ENCODE measurements around the gene GMDS. TPM values are rescaled to one million over a fixed set of nuclear protein-coding genes. Genes with fewer than 3 reads are reported as not detected.

GMDS gene
- total RNA-seq: 9.7 and 12.2 TPM in 2 replicates

DNA sequence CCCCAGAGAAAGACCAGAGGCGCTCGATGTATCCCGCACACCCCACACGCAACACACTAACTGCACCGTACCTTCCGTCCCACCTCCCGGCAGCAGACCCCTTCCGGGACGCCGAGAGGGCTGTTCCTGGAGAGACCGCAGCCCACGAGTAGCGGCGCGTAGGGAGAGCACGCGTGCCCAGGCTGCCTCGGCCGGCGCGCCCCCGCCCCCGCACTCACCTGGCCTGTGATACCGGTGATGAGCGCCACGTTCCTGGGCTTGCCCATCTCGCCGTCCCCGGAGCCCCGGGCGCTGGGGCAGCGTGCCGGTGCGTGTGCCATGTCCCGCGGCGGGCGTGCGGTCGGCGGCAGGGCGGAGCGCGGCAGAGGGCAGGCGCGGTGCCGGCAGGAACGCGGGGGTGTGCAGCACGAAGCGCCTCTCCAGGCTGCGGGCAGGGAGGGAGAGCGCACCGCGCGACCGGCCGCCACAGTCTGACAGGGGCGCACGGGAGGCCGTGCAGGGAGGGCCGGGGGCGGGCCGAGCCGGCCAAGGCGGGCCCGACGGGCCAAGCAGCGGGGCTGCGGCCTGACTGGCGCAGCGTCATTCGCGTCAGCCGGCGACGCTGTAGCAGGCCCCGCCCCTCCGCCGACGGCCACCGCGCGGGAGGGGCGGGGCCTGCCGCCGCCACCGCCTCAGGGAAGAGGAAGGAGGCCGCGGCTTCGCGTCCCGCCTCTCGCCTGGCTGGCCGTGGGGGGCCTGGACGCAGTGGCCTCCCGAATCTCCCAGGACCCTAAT is at the start of gene GMDS:
GMDS (minus strand) TSS at position 503 of the 774 bp plus-strand sequence.

DNA sequence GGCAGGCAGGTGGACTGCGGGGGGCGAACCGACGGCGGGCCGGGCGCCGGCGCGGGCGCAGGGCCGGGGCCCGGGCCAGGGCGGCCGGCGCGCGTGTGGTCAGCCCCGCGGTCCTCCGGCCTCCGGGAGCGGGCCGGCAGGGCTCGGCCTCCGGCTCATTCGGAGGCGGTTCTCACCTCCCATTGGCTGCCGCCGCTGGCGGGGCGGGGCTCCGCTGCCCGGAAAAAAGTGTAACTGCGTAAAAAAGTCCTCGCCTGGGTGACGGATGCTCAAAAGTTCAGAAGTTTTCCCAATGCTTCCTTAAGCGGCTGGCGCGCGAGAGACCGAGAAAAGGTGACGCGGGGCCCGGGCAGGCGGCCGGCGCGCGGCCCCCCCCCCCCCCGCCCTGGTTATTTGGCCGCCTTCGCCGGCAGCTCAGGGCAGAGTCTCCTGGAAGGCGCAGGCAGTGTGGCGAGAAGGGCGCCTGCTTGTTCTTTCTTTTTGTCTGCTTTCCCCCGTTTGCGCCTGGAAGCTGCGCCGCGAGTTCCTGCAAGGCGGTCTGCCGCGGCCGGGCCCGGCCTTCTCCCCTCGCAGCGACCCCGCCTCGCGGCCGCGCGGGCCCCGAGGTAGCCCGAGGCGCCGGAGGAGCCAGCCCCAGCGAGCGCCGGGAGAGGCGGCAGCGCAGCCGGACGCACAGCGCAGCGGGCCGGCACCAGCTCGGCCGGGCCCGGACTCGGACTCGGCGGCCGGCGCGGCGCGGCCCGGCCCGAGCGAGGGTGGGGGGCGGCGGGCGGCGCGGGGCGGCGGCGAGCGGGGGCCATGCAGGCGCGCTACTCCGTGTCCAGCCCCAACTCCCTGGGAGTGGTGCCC is 635.5 kb downstream of the GMDS start, which contains the start of gene FOXC1:
FOXC1 (plus strand) TSS at position 268 of the 849 bp plus-strand sequence; CDS start at position 799, 531 bp downstream.

All from endothelial cell of coronary artery (primary cell).